Thymus (tissue), 14 donors: ENCODE data around the gene RBM10. TPM values are rescaled to one million over a fixed set of nuclear protein-coding genes. Genes with fewer than 3 reads are reported as not detected.
"Not testable (repeated sequence)": the region's sequence is repeated elsewhere in the genome, so short reads cannot be mapped to it uniquely, and the experiment has no call there.

Experiments
- DNase-seq, 9 donors: peaks; one replicate each; pipeline ENCODE4 v3.0.0-alpha.2; 2013; ENCODE audit warnings: low spot score in 9 of 9, low read depth in 6 of 9, missing footprints in 1 of 9
- H3K27ac ChIP-seq, 2 donors: one replicate each; pipeline ENCODE4 v1.5.1; 2013; ENCODE audit warnings: control low read depth in 1 of 2, low read depth in 1 of 2, low read length in 1 of 2, mild to moderate bottlenecking in 1 of 2, moderate library complexity in 1 of 2
- H3K27me3 ChIP-seq, 2 donors: one replicate each; pipeline ENCODE4 v1.5.1; 2013; ENCODE audit warnings: low read length in 1 of 2; ENCODE audit not compliant: control insufficient read depth in 2 of 2, insufficient read depth in 1 of 2
- H3K36me3 ChIP-seq, 2 donors: one replicate each; pipeline ENCODE4 v1.5.1; 2013; ENCODE audit warnings: low read length in 1 of 2, mild to moderate bottlenecking in 1 of 2, moderate library complexity in 1 of 2; ENCODE audit not compliant: control insufficient read depth in 2 of 2, insufficient read depth in 2 of 2
- H3K4me1 ChIP-seq, 2 donors: one replicate each; pipeline ENCODE4 v1.5.1; 2013; ENCODE audit warnings: low read length in 2 of 2; ENCODE audit not compliant: control insufficient read depth in 2 of 2, insufficient read depth in 2 of 2
- H3K4me3 ChIP-seq, 2 donors: one replicate each; pipeline ENCODE4 v1.5.1; 2013; ENCODE audit warnings: low read length in 2 of 2, control low read depth in 1 of 2, mild to moderate bottlenecking in 1 of 2
- H3K9me3 ChIP-seq, 2 donors: one replicate each; pipeline ENCODE4 v1.5.1; 2013; ENCODE audit warnings: low read length in 1 of 2, mild to moderate bottlenecking in 1 of 2; ENCODE audit not compliant: control insufficient read depth in 2 of 2, insufficient read depth in 1 of 2
- WGBS: extraction: QIAGEN DNeasy Blood & Tissue Kit; methylation state at CpG from one replicate; pipeline ENCODE4 v1.1.7; 2013; 5-methylcytosine and 5-hydroxymethylcytosine counted together
- long read RNA-seq, 10 donors: transcript quantifications; one replicate each; lab custom pipeline, GENCODE V29; 2026
- polyA plus RNA-seq: library from polyadenylated mRNA; stranded (reverse); fragments of 200-250 nt; gene quantifications from one replicate; pipeline ENCODE4 v1.2.3, GENCODE V29; 2013
- total RNA-seq: library from RNA; stranded (reverse); fragments of 120-200 nt; gene quantifications from one replicate; pipeline ENCODE4 v1.2.4, GENCODE V29; 2013
- donor health status: healthy.

RBM10 gene, protein sequence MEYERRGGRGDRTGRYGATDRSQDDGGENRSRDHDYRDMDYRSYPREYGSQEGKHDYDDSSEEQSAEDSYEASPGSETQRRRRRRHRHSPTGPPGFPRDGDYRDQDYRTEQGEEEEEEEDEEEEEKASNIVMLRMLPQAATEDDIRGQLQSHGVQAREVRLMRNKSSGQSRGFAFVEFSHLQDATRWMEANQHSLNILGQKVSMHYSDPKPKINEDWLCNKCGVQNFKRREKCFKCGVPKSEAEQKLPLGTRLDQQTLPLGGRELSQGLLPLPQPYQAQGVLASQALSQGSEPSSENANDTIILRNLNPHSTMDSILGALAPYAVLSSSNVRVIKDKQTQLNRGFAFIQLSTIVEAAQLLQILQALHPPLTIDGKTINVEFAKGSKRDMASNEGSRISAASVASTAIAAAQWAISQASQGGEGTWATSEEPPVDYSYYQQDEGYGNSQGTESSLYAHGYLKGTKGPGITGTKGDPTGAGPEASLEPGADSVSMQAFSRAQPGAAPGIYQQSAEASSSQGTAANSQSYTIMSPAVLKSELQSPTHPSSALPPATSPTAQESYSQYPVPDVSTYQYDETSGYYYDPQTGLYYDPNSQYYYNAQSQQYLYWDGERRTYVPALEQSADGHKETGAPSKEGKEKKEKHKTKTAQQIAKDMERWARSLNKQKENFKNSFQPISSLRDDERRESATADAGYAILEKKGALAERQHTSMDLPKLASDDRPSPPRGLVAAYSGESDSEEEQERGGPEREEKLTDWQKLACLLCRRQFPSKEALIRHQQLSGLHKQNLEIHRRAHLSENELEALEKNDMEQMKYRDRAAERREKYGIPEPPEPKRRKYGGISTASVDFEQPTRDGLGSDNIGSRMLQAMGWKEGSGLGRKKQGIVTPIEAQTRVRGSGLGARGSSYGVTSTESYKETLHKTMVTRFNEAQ
- total RNA-seq, result 31.2 TPM
- 31.9 TPM for polyA plus RNA-seq
- long read RNA-seq, donor 1, result 0 reads
- long read RNA-seq, donor 2, partial matches to known transcripts, result 0 of 4 reads
- long read RNA-seq, donor 2, other reads (novel, unspliced or antisense), result 0 of 4 reads
- long read RNA-seq, donor 3, partial matches to known transcripts, result 6 of 6 reads
- long read RNA-seq, donor 3, other reads (novel, unspliced or antisense), result 0 of 6 reads
- long read RNA-seq, donor 4, partial matches to known transcripts, result 0 of 1 reads
- long read RNA-seq, donor 4, other reads (novel, unspliced or antisense), result 0 of 1 reads
- long read RNA-seq, donor 5, partial matches to known transcripts, result 13 of 17 reads
- long read RNA-seq, donor 5, other reads (novel, unspliced or antisense), result 0 of 17 reads
- long read RNA-seq, donor 6, partial matches to known transcripts, result 5 of 7 reads
- long read RNA-seq, donor 6, other reads (novel, unspliced or antisense), result 0 of 7 reads
- long read RNA-seq, donor 7, partial matches to known transcripts, result 9 of 9 reads
- long read RNA-seq, donor 7, other reads (novel, unspliced or antisense), result 0 of 9 reads
- long read RNA-seq, donor 8, result 0 reads
- long read RNA-seq, donor 9, partial matches to known transcripts, result 0 of 1 reads
- long read RNA-seq, donor 9, other reads (novel, unspliced or antisense), result 0 of 1 reads
- long read RNA-seq, donor 10, partial matches to known transcripts, result 0 of 1 reads
- long read RNA-seq, donor 10, other reads (novel, unspliced or antisense), result 0 of 1 reads

DNA sequence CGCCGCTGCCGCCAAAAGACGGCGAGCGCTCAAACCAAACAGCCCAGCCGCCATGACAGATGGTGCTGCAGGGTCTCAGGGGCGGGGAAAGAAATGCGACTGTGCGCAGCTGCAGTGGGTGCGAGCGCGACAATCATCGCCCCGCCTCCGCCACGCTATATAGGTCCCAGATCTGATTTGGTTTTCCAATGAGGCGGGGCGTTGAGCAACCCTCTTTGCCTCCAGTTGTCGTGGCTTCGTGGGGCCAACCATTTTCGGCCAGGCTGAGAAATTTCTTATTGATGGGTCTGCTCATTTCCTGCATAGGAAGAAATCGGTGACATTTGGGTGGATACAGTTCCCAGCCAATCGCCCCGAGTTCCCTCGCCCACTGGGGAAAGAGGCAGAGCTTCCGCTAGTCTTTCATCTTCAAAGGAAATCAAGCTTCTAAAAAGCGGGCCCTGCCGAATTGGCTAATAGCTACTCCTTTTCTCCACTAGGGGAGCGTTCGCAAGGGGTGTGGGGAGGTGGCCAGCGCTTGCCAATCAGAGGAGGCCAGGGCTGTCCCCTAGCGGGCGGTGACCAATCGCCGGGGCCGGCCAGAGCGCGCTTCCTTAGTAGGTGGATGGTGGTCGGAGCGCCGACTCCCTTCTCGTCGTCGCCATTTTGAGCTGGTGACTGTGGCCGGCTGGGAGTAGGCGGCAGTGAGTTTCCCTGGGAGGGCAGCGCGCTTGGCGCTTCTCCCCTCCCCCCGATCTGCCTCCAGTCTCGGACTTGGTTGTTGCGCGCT, at the start of gene RBM10, which contains the start of gene NDUFB11:
RBM10 (plus strand) TSS at position 596 of the 769 bp plus-strand sequence. CDS start 2,261 bp downstream, outside the sequence.
NDUFB11 (minus strand) TSS at position 77 of the 769 bp plus-strand sequence; CDS start at position 54, 23 bp downstream.
- 0% methylated on average over 53 of the region's 54 CpGs for WGBS
- no peaks in the 10 kb centered on the region for H3K27me3 ChIP-seq
- peaks cover 2 to 18% of the 10 kb centered on the region in 2 donors for H3K4me1 ChIP-seq
- peaks cover 0 to 3% of the 10 kb centered on the region in 2 donors for H3K9me3 ChIP-seq
- H3K36me3 ChIP-seq, result peaks cover 13 to 20% of the 10 kb centered on the region in 2 donors
- H3K27ac ChIP-seq, result peak within 1 kb of the TSS; percentile 95 to 98
- peak within 1 kb of the TSS; percentile 77 to 79 for H3K4me3 ChIP-seq
- peak; percentile 55 to 92 (median 79) for DNase-seq

DNA sequence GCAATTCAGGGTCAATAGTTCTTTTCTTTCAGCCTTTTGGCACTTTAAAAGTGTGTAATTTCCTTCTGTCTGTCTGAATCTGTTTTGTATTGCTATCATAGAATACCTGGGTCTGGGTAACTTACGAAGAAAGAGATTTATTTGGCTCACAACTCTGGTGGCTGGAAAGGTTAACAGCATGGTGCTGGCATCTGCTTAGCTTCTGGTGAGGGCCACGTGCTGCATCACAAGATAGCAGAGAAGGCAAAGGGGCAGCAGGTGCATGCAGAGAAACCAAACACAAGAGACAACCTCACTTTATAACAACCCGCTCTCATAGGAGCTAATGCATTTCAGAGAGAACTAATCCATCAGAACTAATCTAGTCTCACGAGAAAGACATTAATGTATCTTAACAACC, 48.0 kb upstream of the RBM10 start:
- Histone ChIP-seq H3K36me3 (no peaks in the 10 kb centered on the region), H3K27ac (no peak overlapping the region), H3K9me3 (no peaks in the 10 kb centered on the region), H3K27me3 (no peaks in the 10 kb centered on the region), H3K4me1 (no peaks in the 10 kb centered on the region), H3K4me3 (no peak overlapping the region)
- WGBS, result 96% methylated on average over 4 of the region's 4 CpGs
- DNase-seq, result no peak

DNA sequence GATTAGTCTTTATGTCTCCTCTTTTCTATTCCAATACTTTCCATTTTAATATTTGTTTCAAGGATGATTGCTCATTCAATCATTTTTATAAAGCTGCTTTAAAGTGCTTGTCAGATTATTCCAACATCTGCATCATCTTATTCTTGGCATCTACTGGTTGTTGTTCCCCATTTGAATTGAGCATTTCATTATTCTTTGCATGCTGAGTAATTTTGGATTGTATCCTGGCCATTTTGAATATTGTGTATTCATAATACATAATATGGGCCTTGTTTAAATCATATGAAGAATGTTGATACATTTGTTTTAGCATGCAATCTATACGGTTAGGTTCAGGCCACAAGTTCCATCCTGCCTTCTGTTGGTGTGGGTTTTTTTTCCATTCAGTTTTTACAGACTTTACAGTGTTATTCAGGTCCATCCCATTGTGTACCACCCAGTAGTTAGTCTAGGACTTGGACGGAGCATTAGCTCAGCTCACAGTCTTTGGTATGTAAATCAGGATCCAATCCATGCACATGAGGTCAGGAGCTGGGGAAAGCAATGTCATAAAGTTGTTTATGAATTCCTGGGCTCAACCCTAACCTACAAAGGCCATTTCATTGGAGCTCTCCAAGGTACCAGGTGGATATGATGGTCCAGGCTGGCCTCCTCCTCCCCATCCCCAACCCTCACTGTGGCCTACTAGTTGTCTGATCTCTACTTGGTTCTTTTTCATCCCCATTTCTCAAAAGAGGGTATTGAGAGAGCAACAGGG, 46.5 kb upstream of the RBM10 start:
- DNase-seq, result no peak
- no peak overlapping the region for H3K27ac ChIP-seq
- H3K9me3 ChIP-seq, result no peaks in the 10 kb centered on the region
- H3K36me3 ChIP-seq, result no peaks in the 10 kb centered on the region
- 94% methylated on average over 2 of the region's 2 CpGs for WGBS
- H3K27me3 ChIP-seq, result no peaks in the 10 kb centered on the region
- no peaks in the 10 kb centered on the region for H3K4me1 ChIP-seq
- H3K4me3 ChIP-seq, result no peak overlapping the region

DNA sequence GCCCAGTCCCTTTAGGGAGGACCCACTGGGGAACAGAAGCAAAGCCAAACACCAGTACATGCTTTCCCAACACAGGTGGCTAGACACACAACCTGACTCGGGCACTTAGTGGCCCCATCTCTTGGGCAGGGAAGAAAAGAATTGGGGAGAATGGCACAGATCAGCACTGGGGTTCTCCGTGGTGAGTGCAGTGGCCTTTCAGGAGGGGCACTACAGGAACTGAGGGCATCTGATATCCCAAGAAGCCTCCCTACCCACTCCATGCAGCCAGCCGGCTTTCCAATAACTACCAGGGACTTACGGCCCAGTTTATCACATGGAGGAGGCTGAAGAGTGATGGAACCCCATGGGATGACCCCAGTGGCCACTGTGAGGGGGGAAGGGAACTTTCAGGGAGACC, 43.8 kb upstream of the RBM10 start:
- 98% methylated on average over 4 of the region's 4 CpGs for WGBS
- H3K36me3 ChIP-seq, result no peaks in the 10 kb centered on the region
- H3K4me3 ChIP-seq, result no peak overlapping the region
- DNase-seq, result no peak
- no peak overlapping the region for H3K27ac ChIP-seq
- H3K4me1 ChIP-seq, result no peaks in the 10 kb centered on the region
- no peaks in the 10 kb centered on the region for H3K9me3 ChIP-seq
- no peaks in the 10 kb centered on the region for H3K27me3 ChIP-seq

DNA sequence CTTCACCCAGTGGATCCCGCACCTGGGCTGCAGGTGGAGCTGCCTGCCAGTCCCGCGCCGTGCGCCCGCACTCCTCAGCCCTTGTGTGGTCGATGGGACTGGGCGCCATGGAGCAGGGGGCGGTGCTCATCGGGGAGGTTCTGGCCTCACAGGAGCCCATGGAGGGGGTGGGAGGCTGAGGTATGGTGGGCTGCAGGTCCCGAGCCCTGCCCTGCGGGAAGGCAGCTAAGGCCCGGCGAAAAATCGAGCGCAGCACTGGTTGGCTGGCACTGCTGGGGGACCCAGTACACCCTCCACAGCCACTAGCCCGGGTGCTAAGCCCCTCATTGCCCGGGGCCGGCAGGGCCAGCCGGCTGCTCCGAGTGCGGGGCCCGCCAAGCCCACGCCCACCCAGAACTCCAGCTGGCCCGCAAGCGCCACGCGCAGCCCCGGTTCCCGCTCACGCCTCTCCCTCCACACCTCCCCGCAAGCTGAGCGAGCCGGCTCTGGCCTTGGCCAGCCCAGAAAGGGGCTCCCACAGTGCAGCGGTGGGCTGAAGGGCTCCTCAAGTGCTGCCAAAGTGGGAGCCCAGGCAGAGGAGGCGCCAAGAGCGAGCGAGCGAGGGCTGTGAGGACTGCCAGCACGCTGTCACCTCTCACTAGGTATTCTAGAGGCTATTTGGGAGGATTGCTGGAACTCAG, 33.9 kb upstream of the RBM10 start:
- H3K4me3 ChIP-seq, H3K4me1 ChIP-seq, DNase-seq, H3K27ac ChIP-seq, H3K27me3 ChIP-seq, H3K9me3 ChIP-seq, H3K36me3 ChIP-seq: not testable (repeated sequence)
- over 99% methylated on average over 36 of the region's 40 CpGs for WGBS

DNA sequence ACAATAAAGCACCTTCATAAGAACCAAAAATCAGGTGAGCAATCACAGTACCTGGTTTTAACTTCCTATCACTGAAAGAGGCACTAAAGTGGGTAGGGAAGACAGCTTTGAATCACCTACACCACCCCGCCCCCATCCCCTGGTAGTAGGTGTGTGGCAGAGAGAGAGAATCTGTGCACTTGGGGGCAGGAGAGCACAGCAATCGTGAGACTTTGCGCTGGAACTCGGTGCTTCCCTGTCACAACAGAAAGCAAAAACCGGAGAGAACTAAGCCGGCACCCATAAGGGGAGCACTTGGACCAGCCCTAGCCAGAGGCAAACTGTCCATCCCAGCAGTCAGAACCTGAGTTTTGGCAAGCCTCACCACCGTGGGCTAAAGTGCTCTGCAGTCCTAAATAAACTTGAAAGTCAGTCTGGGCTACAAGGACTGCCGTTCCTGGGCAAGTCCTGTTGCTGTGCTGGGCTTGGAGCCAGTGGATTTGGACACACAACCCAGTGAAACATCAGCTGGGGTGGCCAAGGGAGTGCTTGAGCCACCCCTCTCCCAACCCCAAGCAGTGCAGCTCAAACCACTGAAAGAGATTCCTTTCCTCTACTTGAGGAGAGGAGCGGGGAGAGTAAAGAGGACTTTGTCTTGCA, 32.6 kb upstream of the RBM10 start:
- no peaks in the 10 kb centered on the region for H3K4me1 ChIP-seq
- 92% methylated on average over 9 of the region's 9 CpGs for WGBS
- no peaks in the 10 kb centered on the region for H3K9me3 ChIP-seq
- DNase-seq, result no peak
- no peaks in the 10 kb centered on the region for H3K27me3 ChIP-seq
- no peaks in the 10 kb centered on the region for H3K36me3 ChIP-seq
- no peak overlapping the region for H3K4me3 ChIP-seq
- H3K27ac ChIP-seq, result no peak overlapping the region

DNA sequence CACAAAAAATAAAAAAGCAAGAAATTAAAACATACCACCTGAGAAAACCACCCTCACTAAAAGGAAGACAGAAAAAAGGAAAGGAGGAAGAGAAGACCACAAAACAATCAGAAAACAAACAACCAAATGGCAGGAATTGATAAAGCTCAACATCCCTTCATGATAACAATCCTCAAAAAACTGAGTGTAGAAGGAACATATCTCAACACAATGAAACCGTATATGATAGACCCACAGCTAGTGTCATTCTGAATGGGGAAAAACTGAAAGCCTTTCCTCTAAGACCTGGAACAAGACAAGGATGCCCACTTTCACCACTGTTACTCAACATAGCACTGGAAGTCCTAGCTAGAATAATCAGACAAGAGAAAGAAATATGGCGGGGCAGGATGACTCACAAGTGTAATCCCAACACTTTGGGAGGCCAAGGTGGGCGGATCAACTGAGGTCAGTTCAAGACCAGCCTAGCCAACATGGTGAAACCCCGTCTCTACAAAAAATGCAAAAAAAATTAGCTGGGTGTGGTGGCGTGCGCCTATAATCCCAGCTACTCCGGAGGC, 28.4 kb upstream of the RBM10 start:
- not testable (repeated sequence) for H3K36me3 ChIP-seq, H3K4me1 ChIP-seq, DNase-seq, H3K27me3 ChIP-seq, H3K27ac ChIP-seq, H3K9me3 ChIP-seq, H3K4me3 ChIP-seq
- WGBS, result 97% methylated on average over 7 of the region's 7 CpGs
